RWPE2 (cell line): Measurements from ENCODE around the gene RFX3.

Experiments
- ATAC-seq: fragments of 200-7000 bp; cut with Tn5 transposase; 3 replicates; pipeline ENCODE4 v1.9.1; 2021; ENCODE audit warnings: low read depth
- DNase-seq: peaks from one replicate; pipeline ENCODE4 v3.0.0-alpha.2; 2020; ENCODE audit warnings: low spot score
- H3K27ac ChIP-seq: fragments of 450-650 bp; 2 replicates; pipeline ENCODE4 v1.5.1; 2017; ENCODE audit warnings: mild to moderate bottlenecking; ENCODE audit not compliant: poor library complexity, severe bottlenecking
- H3K27me3 ChIP-seq: fragments of 250-450 bp; sonication (Bioruptor Pico); 2 replicates; pipeline ENCODE4 v1.5.1; 2021; ENCODE audit warnings: mild to moderate bottlenecking, moderate library complexity; ENCODE audit not compliant: insufficient read depth, poor library complexity, severe bottlenecking
- H3K36me3 ChIP-seq: fragments of 250-450 bp; sonication (Bioruptor Pico); 2 replicates; pipeline ENCODE4 v1.5.1; 2020; ENCODE audit warnings: low read depth, mild to moderate bottlenecking, moderate library complexity
- H3K4me1 ChIP-seq: fragments of 250-450 bp; sonication (Bioruptor Pico); 2 replicates; pipeline ENCODE4 v1.5.1; 2021; ENCODE audit warnings: mild to moderate bottlenecking, moderate library complexity; ENCODE audit not compliant: insufficient read depth, poor library complexity, severe bottlenecking
- H3K4me3 ChIP-seq: fragments of 250-450 bp; sonication (Bioruptor Pico); 2 replicates; pipeline ENCODE4 v1.5.1; 2021; ENCODE audit warnings: mild to moderate bottlenecking, moderate library complexity; ENCODE audit not compliant: severe bottlenecking
- H3K9me3 ChIP-seq: fragments of 250-450 bp; sonication (Bioruptor Pico); 2 replicates; pipeline ENCODE4 v1.5.1; 2021; ENCODE audit warnings: mild to moderate bottlenecking, moderate library complexity; ENCODE audit not compliant: severe bottlenecking
- CTCF ChIP-seq: fragments of 450-650 bp; IDR thresholded peaks from one replicate; pipeline ENCODE4 v1.5.1; 2017; ENCODE audit warnings: mild to moderate bottlenecking, moderate library complexity; ENCODE audit not compliant: poor library complexity, severe bottlenecking

RFX3 gene

GRCh38 chr9:3413984-3414383, 111.8 kb downstream of the RFX3 start:
- no peak for ATAC-seq
- TF ChIP-seq CTCF = no peak
- Histone ChIP-seq H3K4me3 (no peak overlapping the region), H3K27me3 (no peaks in the 10 kb centered on the region), H3K9me3 (no peaks in the 10 kb centered on the region), H3K36me3 (no peaks in the 10 kb centered on the region), H3K27ac (no peak overlapping the region), H3K4me1 (no peaks in the 10 kb centered on the region)
- DNase-seq = no peak

- H3K9me3 ChIP-seq = no peaks in the 10 kb centered on the region
- no peak overlapping the region for H3K4me3 ChIP-seq
- H3K36me3 ChIP-seq = no peaks in the 10 kb centered on the region
- no peak for DNase-seq
- TF ChIP-seq CTCF = no peak
- H3K27me3 ChIP-seq = no peaks in the 10 kb centered on the region
- no peak for ATAC-seq
- H3K4me1 ChIP-seq = no peaks in the 10 kb centered on the region
- H3K27ac ChIP-seq = no peak overlapping the region
These were observed 115.3 kb downstream of the RFX3 start for GRCh38 chr9:3410461-3410860.

GRCh38 chr9:3409453-3409852, 116.3 kb downstream of the RFX3 start:
- no peaks in the 10 kb centered on the region for H3K4me1 ChIP-seq
- DNase-seq (no peak), ATAC-seq (no peak)
- TF ChIP-seq CTCF = no peak
- H3K36me3 ChIP-seq = no peaks in the 10 kb centered on the region
- no peak overlapping the region for H3K4me3 ChIP-seq
- no peaks in the 10 kb centered on the region for H3K9me3 ChIP-seq
- H3K27me3 ChIP-seq = no peaks in the 10 kb centered on the region
- no peak overlapping the region for H3K27ac ChIP-seq

- H3K27me3 ChIP-seq = no peaks in the 10 kb centered on the region
- H3K4me1 ChIP-seq = no peaks in the 10 kb centered on the region
- TF ChIP-seq CTCF = no peak
- no peaks in the 10 kb centered on the region for H3K36me3 ChIP-seq
- no peak overlapping the region for H3K4me3 ChIP-seq
- no peaks in the 10 kb centered on the region for H3K9me3 ChIP-seq
- DNase-seq (no peak), ATAC-seq (no peak)
- H3K27ac ChIP-seq = no peak overlapping the region
These were observed 122.5 kb downstream of the RFX3 start for GRCh38 chr9:3403315-3403714.

- Histone ChIP-seq H3K27ac (no peak overlapping the region), H3K36me3 (no peaks in the 10 kb centered on the region), H3K4me1 (no peaks in the 10 kb centered on the region), H3K4me3 (no peak overlapping the region), H3K9me3 (no peaks in the 10 kb centered on the region), H3K27me3 (no peaks in the 10 kb centered on the region)
- TF ChIP-seq CTCF = no peak
- DNase-seq (no peak), ATAC-seq (no peak)
These were observed 124.4 kb downstream of the RFX3 start for GRCh38 chr9:3401221-3401954.
